CD4-positive, alpha-beta T cell treated with Interleukin-6 at 100 ng/mL for 8 hours (primary cell): ENCODE data around the gene PDIA5.
A peak's percentile ranks its signal among the peaks of the same experiment; 100 is the strongest.

Experiments
- DNase-seq: peaks from one replicate; pipeline ENCODE4 v3.0.0-alpha.2; 2020; ENCODE audit warnings: mixed read lengths, low spot score

The PDIA5 gene

GRCh38 chr3:123042413-123042812 lies 24.4 kb upstream of the PDIA5 start:
- DNase-seq = no peak

- no peak for DNase-seq
These were observed 21.7 kb upstream of the PDIA5 start for GRCh38 chr3:123044981-123045763.

DNA sequence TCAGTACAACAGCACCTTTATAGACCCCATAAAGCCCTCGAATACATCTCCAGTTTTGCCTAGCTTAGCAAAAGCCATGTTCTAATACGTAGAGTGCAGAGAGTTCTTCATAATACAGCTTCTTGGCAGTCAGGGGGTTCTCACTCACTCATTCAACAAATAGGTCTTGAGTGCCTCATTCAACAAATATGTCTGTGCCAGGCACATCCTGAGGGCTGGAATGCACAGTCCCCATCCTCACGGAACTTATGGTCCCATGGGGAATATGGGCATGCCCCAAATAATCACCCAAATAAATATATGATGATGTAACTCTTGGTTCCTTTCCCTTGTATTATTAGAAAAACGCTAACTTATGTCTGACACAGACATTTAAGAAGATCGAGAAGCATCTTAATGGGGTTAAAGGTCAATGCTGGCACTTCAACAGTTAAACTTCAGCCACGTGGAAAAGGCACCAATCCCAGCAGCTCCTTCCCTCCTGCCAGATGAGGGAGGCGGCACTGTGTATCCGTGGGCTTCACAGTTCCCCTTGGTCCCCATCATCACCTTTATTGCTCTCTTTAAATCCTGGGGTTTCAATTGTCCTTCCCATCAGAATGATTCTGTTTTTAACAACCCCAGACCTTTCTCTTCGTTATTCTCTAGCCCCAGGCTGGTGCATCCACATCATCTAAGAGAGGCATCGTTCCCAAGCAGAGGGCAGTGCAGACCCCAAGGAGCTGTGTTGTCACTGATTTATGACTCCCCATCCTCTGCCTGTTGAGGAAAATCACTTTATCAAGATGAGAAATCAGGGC lies 20.4 kb upstream of the PDIA5 start:
- no peak for DNase-seq

DNA sequence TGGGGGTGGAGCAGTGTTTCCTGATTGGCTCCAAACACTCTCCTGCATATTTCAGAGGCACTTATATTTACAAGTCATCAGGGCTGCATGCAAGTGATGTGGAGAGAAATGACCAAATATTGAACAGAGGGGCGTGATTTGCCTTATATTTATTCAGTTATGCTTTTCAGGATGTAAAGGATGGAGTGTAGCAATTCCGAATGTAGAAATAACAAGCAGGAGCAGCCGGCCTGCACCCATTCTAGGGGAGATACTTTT lies 19.8 kb upstream of the PDIA5 start:
- no peak for DNase-seq

GRCh38 chr3:123048480-123049237 lies 18.2 kb upstream of the PDIA5 start:
- no peak for DNase-seq

DNA sequence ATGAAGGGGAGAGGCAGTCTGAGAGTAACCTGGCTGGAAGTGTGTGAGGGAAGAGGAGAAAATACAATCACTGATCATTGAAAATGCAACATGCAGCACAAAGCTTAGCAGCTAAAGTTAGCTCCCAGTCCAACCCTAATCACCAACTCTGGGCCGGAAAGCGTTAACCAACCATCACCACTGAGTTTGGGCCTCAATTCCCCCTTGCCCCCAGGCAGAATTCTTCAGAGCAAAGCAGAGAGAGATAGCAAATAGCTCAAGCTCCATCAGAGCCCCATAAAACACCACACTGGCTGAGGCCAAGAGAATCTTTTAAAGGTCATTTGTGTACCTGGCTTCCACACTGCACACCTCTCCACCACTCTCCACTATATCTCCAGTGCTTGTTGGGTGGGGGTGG lies 16.2 kb upstream of the PDIA5 start:
- DNase-seq = no peak

DNA sequence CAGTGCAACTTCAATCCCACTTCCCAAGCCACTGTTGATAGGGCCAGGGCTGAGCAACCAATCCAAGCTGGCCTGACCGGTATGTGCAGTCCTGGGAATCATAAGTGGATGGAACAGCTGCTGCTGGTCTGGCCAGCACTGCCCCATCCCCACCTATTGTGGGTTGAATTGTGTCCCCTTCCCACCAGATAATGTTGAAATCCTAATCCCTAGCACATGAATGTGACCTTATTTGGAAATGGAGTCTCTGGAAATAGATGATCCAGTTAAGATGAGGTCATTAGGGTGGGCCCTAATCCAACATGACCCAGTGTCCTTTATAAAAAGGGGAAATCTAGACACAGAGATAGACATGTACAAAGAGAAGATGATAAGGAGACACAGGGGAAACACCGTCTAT lies 13.7 kb upstream of the PDIA5 start:
- DNase-seq = no peak

DNA sequence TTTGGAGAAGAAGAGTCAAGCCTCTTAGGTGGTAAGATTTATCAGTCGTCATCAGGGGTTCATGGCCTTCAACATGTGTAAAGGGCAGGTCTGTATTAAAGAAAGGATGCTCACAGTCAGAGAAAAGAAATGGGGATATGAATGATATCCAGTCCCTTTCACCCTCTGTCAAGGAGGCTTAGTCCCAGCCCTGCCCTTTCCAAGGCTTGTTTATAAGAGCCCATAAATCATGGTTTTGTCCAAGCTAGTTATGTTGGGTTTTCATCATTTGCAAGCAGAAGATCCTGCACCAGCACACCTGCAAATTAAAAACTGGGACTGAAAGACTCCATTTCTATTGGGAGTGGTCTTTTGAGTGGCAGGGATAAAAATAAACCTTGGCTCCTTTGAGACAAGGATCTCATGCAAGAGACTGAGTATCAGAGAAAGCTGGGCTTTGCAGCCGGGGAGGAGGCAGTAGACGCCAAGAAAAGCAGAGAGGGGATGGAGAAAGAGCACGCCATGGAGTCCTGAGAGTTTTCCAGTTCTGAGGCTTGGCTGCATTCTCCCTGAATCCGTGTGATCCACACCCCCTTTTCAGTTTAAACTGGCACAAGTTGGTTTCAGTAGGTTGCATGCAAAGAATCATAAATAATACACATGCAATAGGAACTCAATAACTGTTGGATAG lies 12.6 kb upstream of the PDIA5 start:
- no peak for DNase-seq

DNA sequence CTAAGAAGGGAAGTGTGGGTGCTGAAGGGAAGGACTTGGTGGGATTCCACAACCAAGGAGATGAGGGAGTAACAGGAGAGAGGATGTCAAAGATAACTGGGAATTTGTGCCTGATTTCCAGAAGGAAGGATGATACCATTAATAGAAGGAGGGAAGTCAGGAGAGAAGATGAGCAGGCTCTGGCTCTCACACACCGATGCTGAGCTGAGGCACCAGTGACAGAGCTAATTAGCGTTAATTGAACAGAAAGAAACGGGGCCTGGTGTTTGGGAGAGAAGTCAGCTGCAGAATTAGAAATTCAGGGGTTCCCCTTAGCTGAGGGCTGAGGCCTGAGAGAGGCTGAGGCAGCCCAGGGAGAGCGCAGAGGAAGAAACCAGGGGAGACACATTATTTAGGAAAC lies 11.9 kb upstream of the PDIA5 start:
- DNase-seq = no peak

GRCh38 chr3:123055352-123055751 lies 11.5 kb upstream of the PDIA5 start:
- no peak for DNase-seq

DNA sequence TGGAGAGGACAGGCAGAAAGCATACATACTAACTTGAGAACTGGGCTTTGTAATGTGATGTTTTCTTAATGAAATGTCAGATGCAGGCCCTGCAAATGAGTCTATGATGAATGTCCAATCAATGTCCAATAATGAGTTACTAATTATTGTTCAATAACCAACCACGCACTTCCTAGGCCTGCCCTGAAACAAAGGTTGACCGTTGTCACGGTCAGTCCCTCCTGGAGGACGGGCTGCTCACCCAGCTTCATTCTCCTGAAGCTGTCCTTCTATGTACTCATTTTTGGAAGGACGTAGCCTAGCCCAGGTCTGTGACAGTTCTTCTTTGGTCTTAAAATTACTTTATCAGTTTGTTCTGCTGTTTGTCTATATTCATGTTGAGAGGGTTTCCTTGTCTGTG lies 8.3 kb upstream of the PDIA5 start:
- no peak for DNase-seq

- DNase-seq = no peak
These were observed 6.8 kb upstream of the PDIA5 start for GRCh38 chr3:123060054-123060453.

DNA sequence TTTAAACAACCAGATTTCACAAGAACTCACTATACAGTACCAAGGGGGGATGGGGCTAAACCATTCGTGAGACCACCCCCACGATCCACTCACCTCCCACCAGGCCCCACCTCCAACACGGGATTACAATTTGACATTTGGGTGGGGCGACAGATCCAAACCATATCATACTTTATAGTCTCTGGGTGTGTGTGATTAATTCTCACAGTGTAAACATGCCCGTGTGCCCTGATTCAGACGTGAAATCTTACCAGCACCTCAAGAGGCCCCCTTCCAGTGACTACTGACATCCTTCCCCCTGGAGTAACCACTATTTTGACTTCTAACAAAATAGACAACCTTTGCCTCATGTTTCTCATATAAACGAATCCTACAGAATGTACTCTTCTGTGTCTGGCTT lies 5.0 kb upstream of the PDIA5 start:
- DNase-seq = no peak

GRCh38 chr3:123063034-123063433 lies 3.8 kb upstream of the PDIA5 start:
- DNase-seq = no peak

- DNase-seq = no peak
These were observed 2.3 kb upstream of the PDIA5 start for GRCh38 chr3:123064506-123064905.

DNA sequence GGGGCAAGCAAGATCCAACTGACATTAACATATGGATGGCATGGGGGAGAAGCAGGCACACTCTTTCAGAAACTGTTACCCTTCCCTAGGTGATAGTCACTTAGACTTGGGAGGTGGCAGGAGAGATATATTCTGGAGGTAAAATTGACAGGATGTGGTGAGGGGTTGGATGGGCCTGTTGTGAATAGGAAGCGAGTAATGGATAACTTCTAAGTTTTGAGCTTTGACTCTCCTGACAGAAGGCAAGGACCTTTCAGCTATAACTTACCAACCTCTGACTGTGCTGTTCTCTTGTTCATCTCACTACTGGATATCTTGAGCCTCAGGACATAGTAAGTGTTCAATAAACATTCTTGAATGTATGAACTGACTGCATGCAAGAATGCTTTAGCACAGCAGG lies 1.9 kb upstream of the PDIA5 start:
- no peak for DNase-seq

DNA sequence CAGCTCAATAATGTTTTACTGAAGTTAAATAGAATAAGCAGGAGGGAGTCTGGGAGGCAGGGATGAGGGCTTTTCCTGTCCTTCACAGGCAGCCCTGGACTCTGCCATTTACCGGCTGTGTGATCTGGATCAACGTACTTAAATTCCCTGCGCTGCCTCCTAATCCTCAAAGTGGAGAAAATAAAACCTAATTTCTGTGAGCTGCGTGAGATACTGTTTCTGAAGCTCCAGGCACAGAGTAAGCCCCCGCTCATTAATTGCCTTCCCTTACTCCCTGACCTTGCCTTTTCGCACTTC lies 278 bp upstream of the PDIA5 start:
- no peak for DNase-seq

DNA sequence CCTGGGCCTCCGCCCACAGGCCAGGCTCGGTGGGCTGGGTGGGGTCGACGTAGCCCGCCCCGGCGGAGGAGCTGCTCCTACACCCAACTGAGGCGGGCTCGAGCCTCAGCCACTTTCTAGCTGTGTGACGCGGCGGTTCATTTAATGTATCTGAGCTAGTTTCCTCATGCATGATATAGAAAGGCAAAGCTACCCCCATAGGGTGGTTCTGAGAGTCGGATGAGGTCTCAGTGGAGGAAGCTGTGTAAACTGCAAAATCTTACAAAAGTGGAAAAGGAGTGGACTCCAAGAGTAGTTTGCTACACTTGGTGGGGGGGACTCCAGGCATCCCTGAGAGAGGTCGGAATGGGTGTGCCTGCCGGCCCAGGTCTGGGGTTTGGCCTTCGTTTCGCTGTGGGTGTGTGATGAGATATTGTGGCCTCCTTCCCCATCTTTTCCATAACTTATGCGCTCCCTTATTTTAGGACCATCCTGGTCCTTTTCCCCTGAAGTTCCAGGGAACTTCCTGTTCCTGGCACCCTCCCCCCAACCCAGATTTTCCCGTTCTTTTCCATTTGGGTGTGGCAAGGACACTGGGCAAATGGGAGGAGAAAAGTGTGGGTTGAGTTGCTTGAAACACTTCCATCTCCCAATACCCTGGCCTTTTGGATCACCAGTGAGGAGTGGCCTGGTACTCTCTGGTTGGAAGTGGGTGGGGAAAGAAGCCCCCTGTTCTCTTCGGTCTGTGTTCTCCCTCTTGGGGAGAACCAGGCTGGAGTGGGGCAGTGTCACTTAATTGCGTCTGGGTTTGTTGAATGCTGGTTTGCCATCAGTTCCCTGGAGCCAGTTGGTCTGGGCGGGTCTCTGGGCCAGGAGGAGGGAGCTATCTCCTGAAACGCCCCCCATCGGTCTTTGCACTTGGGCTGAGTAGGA lies 1.1 kb downstream of the PDIA5 start:
- peak; percentile 9 for DNase-seq

DNA sequence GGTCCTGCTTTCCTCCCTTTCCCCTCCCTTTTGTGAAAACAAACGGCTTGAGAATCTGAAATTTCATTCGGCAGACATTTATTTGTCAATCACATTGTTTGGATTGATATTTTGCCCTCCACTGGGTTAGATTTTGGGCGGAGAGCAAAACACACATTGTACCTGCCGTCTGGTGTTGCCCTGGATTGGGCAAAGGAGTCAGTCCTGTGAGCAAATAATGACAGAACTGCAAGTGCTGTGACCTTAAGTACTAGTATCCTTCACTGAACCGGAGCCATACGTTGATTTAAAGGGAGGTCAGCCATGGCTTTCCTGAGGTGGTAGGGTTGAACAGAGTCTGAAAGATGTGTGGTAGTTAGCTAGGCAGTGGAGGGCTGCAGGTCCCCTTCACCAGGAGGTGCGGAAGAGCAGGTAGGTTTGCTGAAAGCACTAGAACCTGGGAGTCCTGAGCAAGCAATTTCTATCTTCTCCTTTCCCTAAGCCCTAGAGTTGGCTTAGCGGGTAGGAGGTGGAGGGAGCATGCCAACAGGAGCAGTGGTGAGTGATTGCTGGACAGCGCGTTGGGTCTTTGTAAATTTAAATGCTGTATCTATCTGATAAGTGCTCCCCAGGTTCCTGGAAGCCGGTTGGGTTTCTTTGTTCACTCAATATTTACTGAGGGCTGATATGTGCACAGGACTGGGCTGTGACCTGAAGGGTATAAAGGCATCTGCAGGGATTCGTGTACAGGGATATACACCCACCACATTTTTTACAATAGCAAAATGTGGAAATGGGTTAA lies 2.0 kb downstream of the PDIA5 start:
- DNase-seq = no peak

DNA sequence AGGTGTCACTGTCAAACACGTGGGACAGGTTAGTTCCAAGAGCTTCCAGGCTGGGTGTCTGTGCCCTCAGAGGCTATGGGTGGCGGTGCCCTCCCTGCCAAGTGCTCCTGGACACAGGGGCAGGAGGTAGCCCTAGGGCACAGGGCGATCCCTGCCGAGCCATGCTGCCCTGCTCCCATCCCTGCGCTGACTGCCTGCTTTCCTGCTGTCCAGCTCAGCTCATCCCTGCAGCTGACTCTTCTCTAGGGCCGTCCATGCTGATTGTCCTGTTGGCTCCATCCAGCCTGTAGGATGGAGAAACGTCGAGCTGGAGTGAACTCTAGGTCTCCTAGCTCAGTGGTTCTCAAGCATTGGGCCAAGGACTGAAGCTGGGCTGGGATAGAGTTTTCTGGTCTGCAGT lies 3.7 kb downstream of the PDIA5 start:
- DNase-seq = no peak

DNA sequence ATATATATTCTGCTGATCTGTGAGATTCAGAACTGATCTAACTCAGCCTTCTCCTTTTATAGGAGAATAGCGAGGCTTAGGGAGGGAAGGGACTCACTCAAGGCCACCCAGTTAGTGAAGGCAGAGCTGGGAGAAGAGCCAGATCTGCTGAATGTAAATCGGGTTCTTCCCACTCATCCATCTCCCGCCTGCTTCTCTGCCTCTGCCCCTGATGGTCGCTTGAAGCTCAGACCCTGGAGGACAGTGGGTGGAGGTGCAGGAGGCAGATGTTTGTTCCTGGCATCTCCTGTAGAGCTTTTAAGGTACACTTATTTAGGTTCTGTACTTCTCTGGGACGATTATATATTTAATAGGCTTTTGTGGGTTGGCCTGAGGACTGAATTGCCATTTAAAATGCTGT lies 4.3 kb downstream of the PDIA5 start:
- no peak for DNase-seq
